HG03196 (cell line): ENCODE data around the gene EPHA1.

Experiments used
- ATAC-seq: cut with Tn5 transposase; IDR thresholded peaks from one replicate; pipeline ENCODE4 v1.9.1; 2021; ENCODE audit not compliant: unreplicated experiment

EPHA1 gene

GRCh38 chr7:143408686-143409561 is at the start of gene EPHA1:
Gene EPHA1, minus strand, starts transcription at chr7:143408856. Its CDS starts 51 bp downstream, at chr7:143408805.
- no peak for ATAC-seq

GRCh38 chr7:143458263-143458662 is 49.6 kb upstream of the EPHA1 start:
- no peak for ATAC-seq

GRCh38 chr7:143456992-143457793 is 48.5 kb upstream of the EPHA1 start:
- ATAC-seq = no peak

DNA sequence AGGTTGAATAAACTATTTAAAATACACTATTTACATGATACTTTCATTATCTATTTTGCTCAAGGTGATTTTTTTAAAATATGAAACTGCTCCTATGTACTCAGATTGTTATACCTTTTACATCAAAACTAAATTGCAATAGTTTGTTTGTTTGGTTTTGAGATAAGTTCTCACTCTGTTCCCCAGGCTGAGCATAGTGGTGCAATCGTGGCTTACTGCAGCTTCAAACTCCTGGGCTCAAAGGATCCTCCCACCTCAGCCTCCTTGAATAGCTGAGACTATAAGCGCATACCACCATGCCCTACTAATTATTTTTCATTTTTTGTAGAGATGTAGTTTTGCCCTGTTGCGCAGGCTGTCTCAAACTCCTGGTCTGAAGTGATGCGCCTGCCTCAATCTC is 47.3 kb upstream of the EPHA1 start:
- ATAC-seq = no peak

- ATAC-seq = no peak
These were observed 46.8 kb upstream of the EPHA1 start for GRCh38 chr7:143455491-143455890.

- no peak for ATAC-seq
These were observed 45.5 kb upstream of the EPHA1 start for GRCh38 chr7:143454091-143454680.

DNA sequence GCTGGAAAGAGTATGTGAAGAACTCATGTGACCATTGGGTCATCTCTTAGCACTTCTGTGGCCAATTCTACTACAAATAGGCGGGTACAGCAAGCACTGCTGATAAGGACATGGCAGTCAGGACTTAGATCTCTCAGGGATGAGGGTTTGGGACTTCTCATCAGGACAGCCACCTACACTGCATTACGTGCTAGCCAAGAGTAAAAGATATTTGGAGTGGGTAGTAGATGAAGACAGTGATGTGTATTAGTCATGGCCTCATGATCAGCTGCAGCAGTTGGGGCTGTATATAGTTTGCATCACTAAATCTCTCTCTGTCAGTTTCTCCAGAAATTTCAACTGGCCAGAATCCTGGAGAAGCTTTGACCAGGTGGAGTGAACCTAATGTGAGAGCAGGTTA is 43.8 kb upstream of the EPHA1 start:
- ATAC-seq = no peak

GRCh38 chr7:143451746-143452145 is 43.1 kb upstream of the EPHA1 start:
- no peak for ATAC-seq

DNA sequence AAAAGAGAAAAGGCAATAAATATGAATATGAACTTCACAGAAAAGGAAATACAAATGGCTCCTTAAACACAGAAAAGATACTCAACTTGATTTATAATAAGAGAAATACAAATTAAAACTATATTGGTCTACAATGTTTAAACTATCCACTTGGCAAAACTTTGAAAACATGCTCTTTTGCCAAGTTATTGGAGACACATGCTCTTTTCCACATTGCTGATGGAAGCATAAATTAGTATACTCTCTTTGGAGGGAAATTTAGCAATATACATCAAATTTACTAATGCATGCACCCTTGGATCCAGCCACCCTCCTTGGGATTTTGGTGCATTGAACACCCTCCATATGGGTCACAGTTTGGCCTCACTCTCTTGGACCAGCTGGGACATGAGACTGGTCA is 42.5 kb upstream of the EPHA1 start:
- ATAC-seq = no peak

DNA sequence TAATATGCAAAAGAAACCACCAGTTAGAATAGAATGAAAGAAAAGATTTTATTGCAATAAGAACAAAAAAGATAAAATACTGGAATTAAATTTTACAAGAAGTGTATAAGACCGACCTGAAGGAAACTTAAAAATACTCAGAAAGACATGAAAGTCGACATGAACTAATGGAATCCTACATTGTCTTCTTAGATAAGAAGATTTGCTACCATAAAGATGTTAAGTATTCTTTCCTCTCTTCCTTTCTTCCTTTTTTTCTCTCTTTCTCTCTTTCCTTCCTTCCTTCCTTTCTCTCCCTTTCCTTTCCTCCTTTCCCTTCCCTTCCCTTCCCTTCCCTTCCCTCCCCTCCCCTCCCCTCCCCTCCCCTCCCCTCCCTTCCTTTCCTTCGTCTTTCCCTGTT is 41.1 kb upstream of the EPHA1 start:
- ATAC-seq = no peak

DNA sequence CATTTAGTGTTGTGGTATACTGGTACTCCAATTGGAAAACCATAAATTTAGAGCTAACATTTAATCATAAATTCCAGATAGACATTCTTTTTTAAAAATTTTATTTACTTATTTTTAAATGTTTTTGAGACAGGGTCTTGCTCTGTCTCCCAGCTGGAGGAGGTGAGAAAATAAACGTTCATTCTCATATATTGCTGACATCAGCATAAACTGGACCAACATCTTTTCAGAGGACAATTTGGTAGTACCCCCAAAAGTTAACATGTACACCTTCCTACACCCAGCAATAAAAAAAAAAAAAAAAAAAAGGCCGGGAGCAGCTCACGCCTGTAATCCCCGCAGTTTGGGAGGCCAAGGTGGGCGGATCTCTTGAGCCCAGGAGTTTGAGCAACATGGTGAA is 39.8 kb upstream of the EPHA1 start:
- ATAC-seq = no peak

DNA sequence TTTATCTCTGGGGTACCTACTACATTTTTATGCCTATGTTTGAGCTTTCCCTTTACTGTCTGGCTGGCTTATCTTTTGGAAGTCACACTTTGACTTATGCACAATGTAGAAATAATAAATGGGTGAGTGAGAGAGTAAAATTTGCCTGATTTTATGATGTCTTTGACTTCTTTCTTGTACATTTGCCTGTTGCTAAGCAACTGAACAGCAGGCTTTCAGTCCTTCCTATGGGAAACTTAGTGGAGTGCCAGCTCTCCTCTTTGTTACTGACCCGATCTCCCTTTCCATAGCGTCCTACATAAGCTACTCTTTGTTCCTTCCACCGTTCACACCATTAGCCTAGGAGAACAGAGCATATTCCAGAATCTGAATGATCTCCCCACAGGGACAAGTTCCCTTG is 38.8 kb upstream of the EPHA1 start:
- ATAC-seq = no peak

DNA sequence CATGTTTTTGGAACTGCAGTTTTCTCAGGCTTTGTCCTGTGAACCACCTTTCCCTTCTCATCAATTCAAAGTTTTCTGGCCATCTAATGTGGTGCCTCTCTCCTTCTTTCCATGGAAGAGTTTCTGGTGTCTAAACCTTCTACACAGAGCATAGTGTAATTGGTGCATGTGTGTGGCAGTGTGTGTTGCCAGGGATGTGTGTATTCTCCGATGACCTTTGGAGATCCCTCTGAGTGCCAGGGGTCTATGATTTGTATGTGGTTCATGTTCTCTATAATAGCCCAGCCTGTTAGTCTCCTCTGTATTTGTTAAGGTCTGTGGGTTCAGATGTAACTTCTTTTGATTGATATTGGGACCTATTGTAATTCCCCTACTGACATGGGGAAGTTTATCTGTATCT is 36.1 kb upstream of the EPHA1 start:
- ATAC-seq = no peak

GRCh38 chr7:143444063-143444782 is 35.6 kb upstream of the EPHA1 start:
- ATAC-seq = no peak

- ATAC-seq = no peak
These were observed 34.5 kb upstream of the EPHA1 start, which contains the start of gene TAS2R60 for GRCh38 chr7:143443153-143443552. Gene TAS2R60, plus strand, starts transcription at chr7:143443453. Its CDS starts 0 bp downstream, at chr7:143443453.

GRCh38 chr7:143439866-143440265 is 31.2 kb upstream of the EPHA1 start:
- ATAC-seq = no peak

DNA sequence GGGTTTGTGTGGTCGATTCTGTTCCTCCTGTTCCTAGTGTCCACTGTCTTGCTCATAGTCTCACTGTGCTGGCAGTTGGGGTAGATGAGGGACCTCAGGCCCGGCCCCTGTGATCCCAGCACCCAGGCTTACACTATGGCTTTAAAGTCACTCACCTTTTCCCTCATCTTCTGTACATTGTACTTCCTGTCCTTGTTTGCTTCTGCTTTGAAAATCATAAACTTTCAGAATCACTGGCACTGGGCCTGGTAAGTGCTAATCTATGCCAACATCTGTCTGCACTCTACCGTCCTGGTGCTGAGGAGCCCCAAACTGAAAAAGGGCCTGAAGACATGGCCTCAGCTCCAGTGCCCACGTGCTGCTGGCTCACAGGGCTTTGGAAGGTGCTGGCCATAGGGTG is 28.9 kb upstream of the EPHA1 start:
- no peak for ATAC-seq

DNA sequence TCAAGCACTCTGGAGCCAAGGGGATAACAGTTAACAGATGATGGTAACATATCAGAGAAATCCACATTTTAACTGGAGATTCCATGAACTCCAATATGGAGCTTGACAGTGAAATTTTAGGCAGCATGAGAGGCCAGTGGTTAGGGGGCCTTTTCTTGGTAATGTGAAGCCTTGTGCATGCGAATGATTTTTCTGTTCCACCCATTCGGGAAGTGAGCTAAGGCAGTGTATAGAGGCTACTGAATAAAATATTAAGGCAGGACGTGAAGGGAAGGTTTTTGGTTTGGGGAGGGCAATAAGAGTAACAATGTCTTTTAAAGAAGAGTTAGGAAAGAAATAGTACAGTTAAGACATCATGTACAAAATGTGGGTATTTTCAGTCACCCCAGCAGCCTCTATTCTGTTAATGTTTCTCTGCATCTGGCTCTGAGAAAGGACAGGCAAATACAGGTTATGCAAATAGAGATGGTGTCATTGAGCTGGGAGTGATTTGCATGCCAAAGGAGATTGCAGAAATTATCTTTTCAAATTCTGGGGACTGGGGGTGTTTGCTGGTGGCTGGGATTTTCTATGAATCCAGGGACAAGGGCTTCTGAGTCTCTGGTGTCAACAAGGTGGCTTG is 27.8 kb upstream of the EPHA1 start:
- peak; percentile 75 for ATAC-seq

DNA sequence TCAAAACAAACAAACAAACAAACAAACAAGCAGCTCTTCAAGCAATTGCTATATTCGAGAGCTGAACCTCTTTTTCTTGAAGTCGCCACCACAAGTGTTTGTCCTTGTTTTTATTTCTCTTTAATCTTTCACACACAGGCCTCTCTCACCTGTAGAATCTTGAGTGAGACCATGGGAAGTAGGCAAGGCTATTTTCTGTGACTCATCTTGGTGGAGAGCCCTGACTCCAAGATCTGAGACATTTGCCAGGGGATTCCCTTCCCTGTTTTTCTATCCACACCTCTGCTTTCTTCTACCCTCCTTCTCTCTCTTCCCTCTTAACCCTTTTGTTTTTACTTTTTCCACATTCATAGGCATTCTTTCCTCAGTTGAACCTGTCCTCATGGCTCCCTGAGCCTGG is 26.6 kb upstream of the EPHA1 start:
- ATAC-seq = no peak

DNA sequence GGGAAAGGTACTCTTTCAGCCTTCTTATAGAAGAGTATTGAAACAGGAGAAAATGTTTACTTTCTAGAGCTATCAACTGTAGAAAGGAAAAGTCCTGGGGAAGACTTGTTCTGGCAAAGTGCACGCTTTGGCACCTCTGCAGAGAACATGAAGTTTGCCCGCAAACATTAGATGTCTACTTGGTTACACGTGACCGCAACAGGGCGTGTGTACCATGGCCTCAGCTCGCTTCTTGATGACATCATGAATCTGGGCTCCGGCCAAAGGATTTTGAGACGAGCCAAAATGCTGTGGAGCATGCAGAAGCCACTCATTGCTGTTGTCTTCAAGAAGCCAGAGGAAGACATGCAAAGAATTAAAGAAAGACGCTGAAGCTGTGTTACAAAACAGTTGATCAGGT is 26.0 kb upstream of the EPHA1 start:
- ATAC-seq = no peak

DNA sequence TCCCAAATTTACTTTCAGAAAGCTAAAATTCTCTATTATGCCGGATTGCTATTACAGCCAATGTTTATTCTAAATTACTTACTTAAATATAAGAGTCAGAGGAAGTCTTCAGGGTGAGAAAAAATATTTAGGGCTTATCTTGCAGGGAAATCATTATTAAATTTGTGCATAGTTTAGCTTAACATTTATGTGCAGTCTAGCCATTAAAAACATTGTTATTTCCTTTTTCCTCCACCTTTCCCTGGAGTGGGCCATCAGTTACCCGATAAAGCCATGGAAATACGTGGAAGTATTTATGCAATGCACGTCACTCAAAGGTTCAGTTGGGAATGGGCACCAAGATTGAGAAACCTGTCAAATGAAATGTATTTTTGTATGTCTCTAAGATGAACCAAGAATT is 25.1 kb upstream of the EPHA1 start:
- no peak for ATAC-seq
